Naive thymus-derived CD4-positive, alpha-beta T cell (primary cell): ENCODE measurements around the gene B4GALNT4. TPM values are rescaled to one million over a fixed set of nuclear protein-coding genes. Genes with fewer than 3 reads are reported as not detected.
A peak's percentile ranks its signal among the peaks of the same experiment; 100 is the strongest.

Experiments used
- ATAC-seq: fragments of 150-1000 bp; cut with Tn5 transposase; 2 replicates; pipeline ENCODE4 v1.10.0; 2021; ENCODE audit warnings: mild to moderate bottlenecking, moderate library complexity
- CTCF ChIA-PET: fragments of 350-600 bp; sonication (Branson Sonifier 250); formaldehyde crosslinking; loops from one replicate; lab custom pipeline; 2021; ENCODE audit warnings: antibody characterized with exemption; lab: Charles Lee
- POLR2A ChIA-PET: fragments of 350-600 bp; sonication (Branson Sonifier 250); formaldehyde crosslinking; loops from one replicate; lab custom pipeline; 2021; ENCODE audit warnings: antibody characterized with exemption, inconsistent platforms; lab: Charles Lee
- DNase-seq, 9 donors: peaks; one replicate each; pipeline versions ENCODE4 v3.0.0 to v3.0.0-alpha.2; 2020 to 2022; ENCODE audit warnings: mixed read lengths in 1 of 9
- H3K27ac ChIP-seq: one replicate; pipeline ENCODE4 v1.7.0; 2013; ENCODE audit warnings: mild to moderate bottlenecking, low read depth, low read length, moderate library complexity
- H3K27me3 ChIP-seq, 2 donors: one replicate each; pipeline ENCODE4 v1.7.0; 2013; ENCODE audit warnings: low read length in 2 of 2, mild to moderate bottlenecking in 2 of 2, moderate library complexity in 2 of 2; ENCODE audit not compliant: control insufficient read depth in 2 of 2, insufficient read depth in 2 of 2
- H3K36me3 ChIP-seq, 3 experiments: 1 replicate in 2 of 3; 2 replicates in 1 of 3; pipeline ENCODE4 v1.7.0; 2013; ENCODE audit warnings: low read length in 3 of 3, mild to moderate bottlenecking in 3 of 3, moderate library complexity in 1 of 3; ENCODE audit not compliant: insufficient read depth in 3 of 3, control insufficient read depth in 2 of 3
- H3K4me1 ChIP-seq, 2 donors: one replicate each; pipeline ENCODE4 v1.7.0; 2013; ENCODE audit warnings: low read length in 2 of 2, mild to moderate bottlenecking in 2 of 2, moderate library complexity in 1 of 2; ENCODE audit not compliant: control insufficient read depth in 2 of 2, insufficient read depth in 2 of 2
- H3K4me3 ChIP-seq: 2 replicates; pipeline ENCODE4 v1.7.0; 2013; ENCODE audit warnings: mild to moderate bottlenecking, low read length
- H3K9me3 ChIP-seq, 3 experiments: 1 replicate in 2 of 3; 2 replicates in 1 of 3; pipeline ENCODE4 v1.7.0; 2013; ENCODE audit warnings: low read length in 3 of 3; ENCODE audit not compliant: control insufficient read depth in 2 of 3
- H3K27ac Mint-ChIP-seq, 9 donors: one replicate each; pipeline ENCODE4 v1.8.0; 2020 to 2022; ENCODE audit warnings: mixed read lengths in 9 of 9, mild to moderate bottlenecking in 8 of 9, moderate library complexity in 5 of 9, inconsistent platforms in 2 of 9
- H3K27me3 Mint-ChIP-seq, 5 donors: one replicate each; pipeline ENCODE4 v1.8.0; 2021 to 2022; ENCODE audit warnings: mixed read lengths in 5 of 5, mild to moderate bottlenecking in 1 of 5
- H3K36me3 Mint-ChIP-seq, 5 donors: one replicate each; pipeline ENCODE4 v1.8.0; 2020 to 2022; ENCODE audit warnings: mixed read lengths in 5 of 5, mild to moderate bottlenecking in 3 of 5, inconsistent platforms in 1 of 5
- H3K4me1 Mint-ChIP-seq, 7 donors: one replicate each; pipeline ENCODE4 v1.8.0; 2020 to 2022; ENCODE audit warnings: mixed read lengths in 7 of 7, mild to moderate bottlenecking in 3 of 7, inconsistent platforms in 1 of 7
- H3K4me3 Mint-ChIP-seq, 10 donors: one replicate each; pipeline ENCODE4 v1.8.0; 2020 to 2022; ENCODE audit warnings: mild to moderate bottlenecking in 10 of 10, mixed read lengths in 10 of 10, moderate library complexity in 6 of 10, inconsistent platforms in 2 of 10
- H3K9me3 Mint-ChIP-seq, 11 donors: one replicate each; pipeline ENCODE4 v1.8.0; 2020 to 2022; ENCODE audit warnings: mixed read lengths in 11 of 11, mild to moderate bottlenecking in 4 of 11, inconsistent platforms in 1 of 11, moderate library complexity in 1 of 11
- intact Hi-C, 2 donors: fragments of 100-400 bp; cut with micrococcal nuclease; formaldehyde crosslinking; loops; one replicate each; pipeline ENCODE4 v1.15.1; 2023
- polyA plus RNA-seq, 2 donors: library from polyadenylated mRNA; unstranded; fragments of 300-500 nt; fragmentation: Illumina TruSeq; gene quantifications; one replicate each; pipeline ENCODE4 v1.2.3, GENCODE V29; 2021
- total RNA-seq, 6 experiments: library from RNA in 5 of 6; stranded (reverse) in 5 of 6; gene quantifications; 1 replicate in 5 of 6; 2 replicates in 1 of 6; pipeline ENCODE4 v1.2.3 and lab custom pipeline; 2021 to 2026

The B4GALNT4 gene
- total and polyA plus RNA-seq, 7 experiments from 2014 or later, result 0.14 to 11.8 (median 2.6) TPM; not detected in 1

GRCh38 chr11:355581-356458 is 13.5 kb upstream of the B4GALNT4 start:
- CTCF ChIA-PET, result interaction anchor here (0.7 to 3.4 kb wide), 10 partner anchors 10 to 105 kb away, joined by 3 to 36 read pairs (median 10); no protein-coding TSS in a partner anchor

GRCh38 chr11:356610-357009 is 12.7 kb upstream of the B4GALNT4 start:
- intact Hi-C loops, result loop anchor here (1.0 to 5.0 kb wide), 6 partner anchors 42 to 151 kb away; partner anchors contain the start of genes IFITM1 (in 1 of the 2), PSMD13 (in 1 of the 2), PTDSS2 (in 1 of the 2) and RNH1 (in 1 of the 2)
- no peak overlapping the region for H3K27ac Mint-ChIP-seq
- H3K27me3 Mint-ChIP-seq, result peaks cover 0 to 6% (median 0%) of the 10 kb centered on the region in 5 donors
- H3K9me3 Mint-ChIP-seq, result peaks cover 0 to 7% (median 0%) of the 10 kb centered on the region in 11 donors
- ATAC-seq (no peak), DNase-seq (no peak)
- Histone ChIP-seq H3K9me3 (peaks cover 0 to 7% (median 0%) of the 10 kb centered on the region in 3 experiments), H3K36me3 (no peaks in the 10 kb centered on the region), H3K4me1 (peaks cover 9 to 13% of the 10 kb centered on the region in 2 donors), H3K27ac (no peak overlapping the region), H3K27me3 (no peaks in the 10 kb centered on the region), H3K4me3 (no peak overlapping the region)
- H3K4me3 Mint-ChIP-seq, result no peak overlapping the region
- peaks cover 24 to 38% (median 30%) of the 10 kb centered on the region in 7 donors for H3K4me1 Mint-ChIP-seq
- ChIA-PET CTCF (interaction anchor here (1.6 to 2.4 kb wide), 2 partner anchors 47 to 50 kb away, joined by 10 to 16 read pairs; no protein-coding TSS in a partner anchor), POLR2A (interaction anchor here (1.4 to 2.2 kb wide), 10 partner anchors 17 to 149 kb away, joined by 6 to 24 read pairs (median 15); partner anchors contain the start of genes BET1L, PGGHG, PSMD13 and RIC8A)
- no peaks in the 10 kb centered on the region for H3K36me3 Mint-ChIP-seq

More at GRCh38 chr11:355581-356458, 13.5 kb upstream of the B4GALNT4 start:
- ATAC-seq (peak; percentile 89), DNase-seq (peak; percentile 74 to 92 (median 90))
- Mint-ChIP-seq H3K4me1 (peaks cover 29 to 45% (median 37%) of the 10 kb centered on the region in 7 donors), H3K27ac (peak overlapping the region in 6 of 9 donors; percentile 89 to 99 (median 98)), H3K9me3 (peaks cover 0 to 6% (median 0%) of the 10 kb centered on the region in 11 donors), H3K4me3 (peak overlapping the region in 8 of 10 donors; percentile 83 to 93 (median 88)), H3K27me3 (peaks cover 0 to 6% (median 0%) of the 10 kb centered on the region in 5 donors), H3K36me3 (no peaks in the 10 kb centered on the region)
- H3K27me3 ChIP-seq, result no peaks in the 10 kb centered on the region
- no peaks in the 10 kb centered on the region for H3K36me3 ChIP-seq
- POLR2A ChIA-PET, result interaction anchor here (0.6 to 2.2 kb wide), 23 partner anchors 13 to 149 kb away, joined by 3 to 40 read pairs (median 7); partner anchors contain the start of genes B4GALNT4, BET1L, IFITM1 and PGGHG
- peak overlapping the region; percentile 97 for H3K27ac ChIP-seq
- peaks cover 9 to 19% of the 10 kb centered on the region in 2 donors for H3K4me1 ChIP-seq
- peaks cover 0 to 3% (median 0%) of the 10 kb centered on the region in 3 experiments for H3K9me3 ChIP-seq
- intact Hi-C loops, result loop anchor here (1.0 to 5.0 kb wide), 10 partner anchors 29 to 151 kb away; partner anchors contain the start of genes IFITM1 (in 2 of the 2), PTDSS2 (in 2 of the 2), BET1L (in 1 of the 2) and PSMD13 (in 1 of the 2)
- H3K4me3 ChIP-seq, result peak overlapping the region; percentile 66

- H3K27ac Mint-ChIP-seq, result no peak overlapping the region
- CTCF ChIA-PET, result no interaction called here
- Histone ChIP-seq H3K9me3 (peaks cover 0 to 7% (median 0%) of the 10 kb centered on the region in 3 experiments), H3K4me3 (no peak overlapping the region), H3K27me3 (no peaks in the 10 kb centered on the region), H3K27ac (no peak overlapping the region), H3K4me1 (peaks cover 9 to 13% of the 10 kb centered on the region in 2 donors), H3K36me3 (no peaks in the 10 kb centered on the region)
- H3K4me1 Mint-ChIP-seq, result peaks cover 21 to 31% (median 27%) of the 10 kb centered on the region in 7 donors
- H3K27me3 Mint-ChIP-seq, result peaks cover 0 to 6% (median 0%) of the 10 kb centered on the region in 5 donors
- POLR2A ChIA-PET, result interaction anchor here (0.5 kb wide), 1 partner anchor 86 kb away, joined by 3 read pairs; no protein-coding TSS in a partner anchor
- no peaks in the 10 kb centered on the region for H3K36me3 Mint-ChIP-seq
- no peak for ATAC-seq
- H3K4me3 Mint-ChIP-seq, result no peak overlapping the region
- no peak for DNase-seq
- H3K9me3 Mint-ChIP-seq, result peaks cover 0 to 7% (median 1%) of the 10 kb centered on the region in 11 donors
- intact Hi-C loops, result loop anchor here in 1 of 2 donors (2.0 to 5.0 kb wide), 4 partner anchors 93 to 150 kb away; partner anchors contain the start of genes PSMD13, PTDSS2, RNH1 and SIRT3
Measured at GRCh38 chr11:357582-357981, 11.7 kb upstream of the B4GALNT4 start.

GRCh38 chr11:358129-358800 is 11.0 kb upstream of the B4GALNT4 start:
- Histone ChIP-seq H3K9me3 (peaks cover 0 to 7% (median 0%) of the 10 kb centered on the region in 3 experiments), H3K36me3 (no peaks in the 10 kb centered on the region), H3K27ac (no peak overlapping the region), H3K4me3 (no peak overlapping the region), H3K27me3 (no peaks in the 10 kb centered on the region), H3K4me1 (peaks cover 9 to 13% of the 10 kb centered on the region in 2 donors)
- Mint-ChIP-seq H3K4me3 (no peak overlapping the region), H3K4me1 (peaks cover 14 to 24% (median 20%) of the 10 kb centered on the region in 7 donors), H3K27me3 (peaks cover 0 to 6% (median 0%) of the 10 kb centered on the region in 5 donors), H3K27ac (peak overlapping the region in 2 of 9 donors; percentile 70 to 76), H3K36me3 (no peaks in the 10 kb centered on the region), H3K9me3 (peaks cover 0 to 7% (median 1%) of the 10 kb centered on the region in 11 donors)
- DNase-seq (no peak), ATAC-seq (no peak)
- ChIA-PET POLR2A (interaction anchor here (0.5 to 2.3 kb wide), 6 partner anchors 9 to 121 kb away, joined by 3 to 6 read pairs (median 4); no protein-coding TSS in a partner anchor), CTCF (interaction anchor here (0.7 kb wide), 1 partner anchor 28 kb away, joined by 3 read pairs; no protein-coding TSS in a partner anchor)
- intact Hi-C loops, result loop anchor here in 1 of 2 donors (5.0 kb wide), 2 partner anchors 106 to 149 kb away; partner anchors contain the start of gene RNH1

GRCh38 chr11:359181-359714 is 10.1 kb upstream of the B4GALNT4 start:
- Mint-ChIP-seq H3K9me3 (peaks cover 0 to 7% (median 1%) of the 10 kb centered on the region in 11 donors), H3K27ac (peak overlapping the region in 4 of 9 donors; percentile 47 to 79 (median 52)), H3K4me3 (peak overlapping the region in 1 of 10 donors; percentile 7), H3K27me3 (peaks cover 0 to 6% (median 0%) of the 10 kb centered on the region in 5 donors), H3K36me3 (no peaks in the 10 kb centered on the region), H3K4me1 (peaks cover 4 to 17% (median 11%) of the 10 kb centered on the region in 7 donors)
- peaks cover 7 to 18% of the 10 kb centered on the region in 2 donors for H3K4me1 ChIP-seq
- no peaks in the 10 kb centered on the region for H3K27me3 ChIP-seq
- peak; percentile 36 for ATAC-seq
- no peaks in the 10 kb centered on the region for H3K36me3 ChIP-seq
- ChIA-PET CTCF (interaction anchor here (0.6 to 1.0 kb wide), 3 partner anchors 29 to 109 kb away, joined by 3 read pairs; no protein-coding TSS in a partner anchor), POLR2A (interaction anchor here (0.6 to 2.3 kb wide), 6 partner anchors 8 to 122 kb away, joined by 3 to 6 read pairs (median 4); no protein-coding TSS in a partner anchor)
- peaks cover 0 to 7% (median 0%) of the 10 kb centered on the region in 3 experiments for H3K9me3 ChIP-seq
- H3K4me3 ChIP-seq, result no peak overlapping the region
- H3K27ac ChIP-seq, result no peak overlapping the region
- intact Hi-C loops, result loop anchor here in 1 of 2 donors (5.0 kb wide), 2 partner anchors 107 to 148 kb away; partner anchors contain the start of gene RNH1
- no peak for DNase-seq
